HG03342 (cell line): ENCODE results near the gene OR2T12.
A peak's percentile ranks its signal among the peaks of the same experiment; 100 is the strongest.
"Not testable (repeated sequence)": the region's sequence is repeated elsewhere in the genome, so short reads cannot be mapped to it uniquely, and the experiment has no call there.

Experiments used
- ATAC-seq: cut with Tn5 transposase; IDR thresholded peaks from one replicate; pipeline ENCODE4 v1.9.1; 2021; ENCODE audit warnings: mild to moderate bottlenecking, moderate library complexity; ENCODE audit not compliant: unreplicated experiment

OR2T12 gene, protein sequence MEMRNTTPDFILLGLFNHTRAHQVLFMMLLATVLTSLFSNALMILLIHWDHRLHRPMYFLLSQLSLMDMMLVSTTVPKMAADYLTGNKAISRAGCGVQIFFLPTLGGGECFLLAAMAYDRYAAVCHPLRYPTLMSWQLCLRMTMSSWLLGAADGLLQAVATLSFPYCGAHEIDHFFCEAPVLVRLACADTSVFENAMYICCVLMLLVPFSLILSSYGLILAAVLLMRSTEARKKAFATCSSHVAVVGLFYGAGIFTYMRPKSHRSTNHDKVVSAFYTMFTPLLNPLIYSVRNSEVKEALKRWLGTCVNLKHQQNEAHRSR

DNA sequence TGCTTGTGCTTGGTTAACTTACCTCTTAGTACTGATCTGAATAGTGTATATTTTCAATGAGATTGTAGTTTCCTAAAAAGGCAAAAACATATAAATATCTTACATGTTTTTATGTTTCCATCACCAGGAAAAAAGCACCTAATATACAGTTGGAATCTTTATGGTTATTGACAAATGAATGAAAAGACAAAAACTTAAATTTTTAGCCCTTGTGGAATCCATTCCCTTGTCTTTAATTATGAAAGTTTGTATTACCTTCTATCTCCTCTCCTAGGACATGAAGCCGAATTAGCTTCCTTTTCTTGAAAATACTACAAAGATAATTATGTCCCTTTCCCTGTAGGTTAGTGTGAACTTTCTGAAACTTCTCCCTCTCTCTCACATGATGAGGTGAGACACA is at the start of gene OR2T12:
TSS of gene OR2T12 (minus strand) at position 101 of the 400 bp plus-strand sequence. CDS start 7,846 bp downstream, outside the sequence.
- ATAC-seq = no peak

DNA sequence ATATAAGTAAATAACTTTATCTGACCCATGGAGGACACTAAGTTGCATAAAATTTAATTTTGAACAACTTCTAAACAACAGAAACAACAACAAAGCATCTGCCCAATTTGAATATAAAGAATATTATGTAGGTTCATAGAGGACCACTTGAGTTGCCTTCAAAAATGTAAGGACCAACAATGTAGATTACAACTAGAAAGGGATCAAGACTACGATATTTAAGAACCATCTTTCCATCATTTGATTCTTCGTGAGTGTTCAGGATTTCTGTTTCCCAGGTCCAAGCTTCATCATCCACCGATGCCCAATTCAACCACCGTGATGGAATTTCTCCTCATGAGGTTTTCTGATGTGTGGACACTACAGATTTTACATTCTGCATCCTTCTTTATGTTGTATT is 45.3 kb upstream of the OR2T12 start, which contains the start of gene OR14C36:
TSS of gene OR14C36 (plus strand) at position 301 of the 400 bp plus-strand sequence. CDS start at position 301, 0 bp downstream.
- ATAC-seq = no peak

DNA sequence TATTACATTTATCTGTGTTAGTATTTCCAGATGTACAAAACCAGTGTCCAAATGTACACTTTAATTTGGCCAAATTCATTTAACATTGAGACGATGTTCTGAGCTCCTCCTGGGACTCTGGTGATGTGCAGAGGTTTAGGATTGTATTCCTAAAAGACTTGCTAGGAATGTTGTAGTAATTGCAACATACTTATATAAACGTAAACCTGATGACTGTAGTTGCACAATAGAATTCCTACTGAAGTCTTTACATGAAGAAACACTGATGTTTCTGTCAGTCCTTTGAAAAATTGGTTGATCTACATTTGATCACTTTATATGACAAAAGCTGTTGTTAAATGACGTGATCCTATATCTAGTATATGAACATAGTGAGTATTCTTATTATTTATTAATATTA is 40.2 kb upstream of the OR2T12 start:
- no peak for ATAC-seq

DNA sequence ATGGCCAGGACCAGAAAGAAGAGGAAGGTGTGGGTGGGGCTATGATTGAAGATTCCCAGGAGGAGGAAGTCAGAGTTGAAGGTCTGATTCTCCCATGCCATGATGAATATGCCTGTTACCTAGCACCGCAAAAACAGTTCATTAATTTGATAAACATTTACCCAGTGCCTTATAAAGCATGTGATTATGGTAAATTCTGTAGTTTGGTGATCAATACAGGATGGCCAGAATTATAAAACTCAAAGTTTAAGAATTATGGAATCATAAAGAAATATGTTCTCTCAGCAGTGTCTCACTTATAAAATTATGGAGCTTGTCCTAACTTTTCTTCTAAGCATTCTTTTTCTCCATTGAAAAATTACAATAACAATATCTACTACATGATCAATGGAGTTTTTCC is 21.2 kb upstream of the OR2T12 start, which contains the start of gene OR2M7:
TSS of gene OR2M7 (minus strand) at position 101 of the 400 bp plus-strand sequence. CDS start at position 101, 0 bp downstream.
- no peak for ATAC-seq

DNA sequence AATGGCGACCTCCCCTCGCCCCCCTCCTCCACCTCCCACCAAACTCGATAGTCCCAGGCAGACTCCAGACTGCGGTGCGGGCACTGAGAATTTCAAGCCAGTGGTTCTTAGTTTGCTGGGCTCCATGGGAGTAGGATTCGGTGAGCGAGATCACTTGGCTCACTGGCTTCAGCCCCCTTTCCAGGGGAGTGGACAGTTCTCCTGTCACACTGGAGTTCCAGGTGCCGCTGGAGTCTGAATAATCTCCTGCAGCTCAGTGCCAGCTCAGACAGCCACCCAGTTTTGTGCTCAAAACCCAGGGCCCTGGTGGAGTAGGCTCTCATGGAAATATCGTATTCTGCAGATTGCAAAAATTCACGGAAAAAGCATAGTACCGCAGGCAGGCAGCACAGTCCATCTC is 13.6 kb upstream of the OR2T12 start:
- no peak for ATAC-seq

DNA sequence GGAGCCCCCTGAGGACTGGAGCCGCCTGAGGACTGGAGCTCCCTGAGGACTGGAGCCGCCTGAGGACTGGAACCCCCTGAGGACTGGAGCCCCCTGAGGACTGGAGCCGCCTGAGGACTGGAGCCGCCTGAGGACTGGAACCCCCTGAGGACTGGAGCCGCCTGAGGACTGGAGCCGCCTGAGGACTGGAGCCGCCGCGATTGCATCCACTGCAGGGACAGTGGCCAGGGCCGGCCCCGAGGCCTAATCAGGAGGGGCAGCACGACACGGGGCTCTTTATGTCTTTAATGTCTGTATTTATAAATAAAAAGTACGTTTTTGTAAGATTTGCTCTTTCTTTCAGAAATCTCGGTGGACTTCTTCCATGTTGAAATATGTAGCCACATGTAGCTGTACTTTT is 3.5 kb upstream of the OR2T12 start:
- ATAC-seq = not testable (repeated sequence)

DNA sequence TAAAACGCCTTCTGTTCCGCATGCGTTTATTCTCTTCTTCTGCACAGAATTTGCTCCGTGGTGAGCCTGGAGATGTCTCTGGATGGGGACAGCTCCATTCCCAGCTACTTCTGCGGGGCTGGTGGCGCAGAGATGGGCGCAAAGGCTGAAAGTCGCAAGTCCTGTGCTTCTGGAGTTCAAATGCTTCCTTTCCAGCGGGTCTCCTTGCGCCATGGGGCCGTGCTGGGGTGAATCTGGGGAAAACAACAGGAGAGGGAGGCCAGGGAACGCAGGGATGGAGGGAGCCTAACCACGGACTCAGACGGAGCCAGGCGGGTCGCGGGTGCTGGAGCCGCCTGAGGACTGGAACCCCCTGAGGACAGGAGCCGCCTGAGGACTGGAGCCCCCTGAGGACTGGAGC is 2.9 kb upstream of the OR2T12 start:
- ATAC-seq = no peak

DNA sequence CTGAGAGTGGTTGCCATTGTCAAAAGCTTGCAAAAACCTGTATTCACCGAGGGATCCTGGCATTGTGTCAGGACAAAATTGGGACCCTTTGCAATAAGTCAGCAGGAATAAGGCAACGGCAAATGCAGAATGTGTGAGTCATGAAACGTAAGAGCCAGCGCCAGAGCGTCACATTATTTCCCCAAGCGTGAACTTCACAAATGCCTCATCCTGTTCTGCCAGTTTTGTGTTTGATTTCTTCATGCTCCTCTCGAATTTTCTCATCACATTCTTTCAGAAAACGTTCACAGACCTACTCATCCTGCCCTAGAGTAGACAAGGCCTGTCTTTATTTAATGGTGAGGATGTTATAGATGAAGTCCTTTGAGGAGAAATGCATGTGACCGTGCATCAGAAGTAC is 2.4 kb upstream of the OR2T12 start:
- ATAC-seq = not testable (repeated sequence)

DNA sequence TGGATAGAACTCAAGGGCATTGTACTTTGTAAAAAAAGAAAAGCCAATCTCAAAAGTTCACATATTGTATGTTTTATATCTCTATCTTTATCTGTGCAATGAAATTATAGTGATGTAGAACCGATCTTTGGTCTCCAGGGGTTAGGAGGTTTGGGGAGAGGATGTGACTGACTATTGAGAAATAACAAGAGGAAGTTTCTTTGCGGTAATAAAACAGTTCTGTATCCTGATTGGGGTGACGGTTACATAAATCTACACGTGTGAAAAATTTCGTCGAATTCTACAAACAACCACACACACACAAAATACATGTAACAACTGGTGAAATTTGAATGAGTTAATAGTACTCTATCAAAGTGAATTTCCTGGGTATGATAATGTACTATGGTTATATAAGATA is 14.8 kb downstream of the OR2T12 start:
- ATAC-seq = no peak

DNA sequence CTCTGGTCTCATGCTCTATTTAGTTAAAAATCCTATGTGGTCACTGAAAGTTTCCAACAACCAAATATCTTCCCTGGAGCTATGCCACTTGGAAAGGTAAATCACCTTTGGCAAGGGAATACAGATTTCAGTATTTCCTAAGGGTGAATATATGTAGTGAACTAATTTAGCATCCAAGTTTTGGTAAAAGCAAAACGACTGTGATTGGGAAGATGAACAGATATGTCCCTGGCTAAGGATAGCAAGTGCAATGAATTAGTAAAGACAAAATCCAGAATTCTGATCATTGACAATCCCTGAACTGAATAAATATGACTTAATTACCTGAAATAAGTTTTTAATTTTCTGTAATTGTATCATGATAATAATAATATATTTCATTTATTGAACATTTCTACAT is 25.3 kb downstream of the OR2T12 start, which contains the start of gene OR2T33:
TSS of gene OR2T33 (minus strand) at position 101 of the 400 bp plus-strand sequence. CDS start 4,162 bp downstream, outside the sequence.
- ATAC-seq = no peak

DNA sequence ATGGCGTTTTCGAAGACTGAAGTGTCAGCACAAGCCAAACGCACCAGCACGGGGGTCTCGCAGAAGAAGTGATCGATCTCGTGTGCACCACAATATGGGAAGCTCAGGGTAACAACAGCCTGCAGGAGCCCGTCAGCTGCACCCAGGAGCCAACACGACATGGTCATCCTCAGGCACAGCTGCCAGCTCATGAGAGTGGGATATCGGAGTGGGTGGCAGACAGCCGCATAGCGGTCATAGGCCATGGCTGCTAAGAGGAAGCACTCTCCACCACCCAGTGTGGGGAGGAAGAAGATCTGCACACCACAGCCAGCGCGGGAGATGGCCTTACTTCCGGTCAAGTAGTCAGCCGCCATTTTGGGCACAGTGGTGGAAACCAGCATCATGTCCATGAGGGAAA is 30.0 kb downstream of the OR2T12 start:
- not testable (repeated sequence) for ATAC-seq

DNA sequence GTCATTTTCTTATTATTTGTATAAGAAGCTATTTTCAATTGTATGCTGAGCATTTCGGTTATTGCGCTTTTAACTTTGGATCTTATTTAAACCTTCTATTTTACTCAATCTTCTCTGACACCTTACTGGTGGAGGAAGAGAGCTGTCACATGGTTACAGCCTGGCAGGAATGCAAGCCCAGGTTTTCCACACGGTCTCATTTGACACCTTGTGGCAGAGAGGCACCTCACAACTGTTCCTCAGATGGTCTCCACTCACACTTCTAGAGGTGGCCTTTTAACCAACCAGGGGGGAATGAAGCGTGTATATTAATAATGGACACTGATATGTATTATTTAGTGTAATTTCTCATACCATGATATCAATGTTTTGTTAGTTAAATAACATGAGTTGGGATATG is 35.0 kb downstream of the OR2T12 start:
- no peak for ATAC-seq

DNA sequence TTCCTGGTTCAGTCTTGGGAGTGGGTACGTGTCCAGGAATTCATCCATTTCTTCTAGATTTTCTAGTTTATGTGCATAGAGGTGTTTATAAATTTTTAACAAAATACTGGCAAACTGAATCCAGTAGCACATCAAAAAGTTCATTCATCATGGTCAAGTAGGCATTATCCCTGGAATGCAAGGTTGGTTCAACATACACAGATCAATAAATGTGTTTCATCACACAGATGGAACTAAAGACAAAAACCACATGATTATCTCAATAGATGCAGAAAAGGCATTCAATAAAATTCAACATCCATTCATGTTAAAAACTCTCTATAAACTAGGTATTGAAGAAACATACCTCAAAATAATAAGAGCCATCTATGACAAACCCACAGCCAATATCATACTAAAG is 43.9 kb downstream of the OR2T12 start:
- ATAC-seq = not testable (repeated sequence)

DNA sequence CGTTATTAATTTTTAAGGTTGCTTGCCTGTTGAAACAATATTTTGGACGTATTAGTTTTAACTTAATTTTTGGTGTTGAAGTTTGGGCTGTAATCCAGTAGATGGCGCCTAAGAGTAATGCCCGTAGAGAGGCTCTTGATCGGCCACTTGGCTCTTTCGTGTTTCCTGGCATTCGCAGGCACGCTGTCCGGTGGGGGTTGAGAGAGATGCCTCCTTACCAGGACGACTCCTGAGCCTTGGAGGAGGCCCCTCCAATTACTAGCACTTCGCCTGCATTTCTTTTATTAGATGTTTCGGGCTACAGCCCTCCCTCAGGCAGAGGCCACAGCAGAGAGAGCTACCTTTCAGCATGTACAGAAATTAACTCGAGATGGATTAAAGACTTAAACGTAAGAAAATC is 60.0 kb downstream of the OR2T12 start:
- peak; percentile 96 for ATAC-seq
